IMR-90 (cell line): ENCODE measurements around the gene DYNLRB1. TPM values are rescaled to one million over a fixed set of nuclear protein-coding genes. Genes with fewer than 3 reads are reported as not detected.

Experiments used
- ATAC-seq: fragments of 200-7000 bp; cut with Tn5 transposase; 2 replicates; pipeline ENCODE4 v1.9.1; 2020; ENCODE audit warnings: low read depth, mild to moderate bottlenecking, moderate library complexity
- BruUV-seq: library from RNA; stranded (reverse); fragments of 400-500 nt; replicated peaks from 2 replicates; lab custom pipeline; 2021; lab: Mats Ljungman, UMichigan
- CTCF ChIA-PET: fragments of 300-600 bp; formaldehyde crosslinking; extraction: SDS; loops from one replicate; lab custom pipeline; 2021; ENCODE audit warnings: antibody characterized with exemption; lab: Yijun Ruan, JAX
- POLR2A ChIA-PET: fragments of 300-600 bp; sonication (Branson Sonifier 250); formaldehyde crosslinking; loops from one replicate; lab custom pipeline; 2022; ENCODE audit warnings: antibody characterized with exemption; ENCODE audit not compliant: unreplicated experiment; lab: Charles Lee
- DNase-seq: peaks from one replicate; pipeline ENCODE4 v3.0.0; 2013
- H2AFZ ChIP-seq: replicated peaks from 2 replicates; pipeline ENCODE3; 2013; ENCODE audit warnings: low read length, mild to moderate bottlenecking; ENCODE audit not compliant: poor library complexity
- H2AK5ac ChIP-seq: 2 replicates; pipeline ENCODE4 v1.6.1; 2013; ENCODE audit warnings: low read depth, low read length, inconsistent platforms
- H2AK9ac ChIP-seq: replicated peaks from 2 replicates; pipeline ENCODE3; 2013; ENCODE audit warnings: mild to moderate bottlenecking, low read depth, low read length, moderate library complexity; ENCODE audit not compliant: poor library complexity
- H2BK120ac ChIP-seq: 2 replicates; pipeline ENCODE4 v1.6.1; 2013; ENCODE audit warnings: low read depth, low read length, inconsistent platforms
- H2BK15ac ChIP-seq: 3 replicates; pipeline ENCODE4 v1.6.1; 2013; ENCODE audit warnings: low read depth, low read length, inconsistent platforms
- H2BK20ac ChIP-seq: 2 replicates; pipeline ENCODE4 v1.6.1; 2013; ENCODE audit warnings: low read depth, mild to moderate bottlenecking, inconsistent platforms, low read length, moderate library complexity
- H2BK5ac ChIP-seq: 2 replicates; pipeline ENCODE4 v1.6.1; 2013; ENCODE audit warnings: mild to moderate bottlenecking, low read depth, low read length, inconsistent platforms; ENCODE audit not compliant: poor library complexity, severe bottlenecking
- H3K14ac ChIP-seq: replicated peaks from 2 replicates; pipeline ENCODE4 v1.6.1; 2013; ENCODE audit warnings: low read depth, low read length, inconsistent platforms
- H3K18ac ChIP-seq: 2 replicates; pipeline ENCODE4 v1.6.1; 2013; ENCODE audit warnings: low read depth, low read length, control low read depth
- H3K23ac ChIP-seq: 2 replicates; pipeline ENCODE4 v1.6.1; 2013; ENCODE audit warnings: low read depth, low read length, inconsistent platforms
- H3K27ac ChIP-seq: 2 replicates; pipeline ENCODE4 v1.5.1; 2013; ENCODE audit warnings: mild to moderate bottlenecking, control low read depth, low read length; ENCODE audit not compliant: insufficient read depth
- H3K27me3 ChIP-seq: 2 replicates; pipeline ENCODE4 v1.6.1; 2013; ENCODE audit warnings: low read length; ENCODE audit not compliant: control insufficient read depth, insufficient read depth
- H3K36me3 ChIP-seq: 2 replicates; pipeline ENCODE4 v1.6.1; 2013; ENCODE audit warnings: low read length, mixed read lengths; ENCODE audit not compliant: control insufficient read depth, insufficient read depth
- H3K4ac ChIP-seq: 2 replicates; pipeline ENCODE4 v1.6.1; 2013; ENCODE audit warnings: low read depth, low read length, inconsistent platforms
- H3K4me1 ChIP-seq: 2 replicates; pipeline ENCODE4 v1.6.1; 2013; ENCODE audit warnings: low read length, mixed read lengths; ENCODE audit not compliant: control insufficient read depth, insufficient read depth
- H3K4me2 ChIP-seq: 2 replicates; pipeline ENCODE4 v1.6.1; 2013; ENCODE audit warnings: low read depth, mild to moderate bottlenecking, control low read depth, low read length, moderate library complexity
- H3K4me3 ChIP-seq: 2 replicates; pipeline ENCODE4 v1.5.1; 2013; ENCODE audit warnings: low read depth, mild to moderate bottlenecking, control low read depth, low read length, moderate library complexity; ENCODE audit not compliant: insufficient read depth
- H3K56ac ChIP-seq: 2 replicates; pipeline ENCODE4 v1.6.1; 2013; ENCODE audit warnings: low read length, inconsistent platforms; ENCODE audit not compliant: insufficient read depth; ENCODE audit errors: extremely low read depth
- H3K79me1 ChIP-seq, 2 experiments: 2 replicates each; pipeline ENCODE4 v1.6.1; 2013; ENCODE audit warnings: low read length in 2 of 2, inconsistent platforms in 1 of 2, low read depth in 1 of 2
- H3K9ac ChIP-seq: 2 replicates; pipeline ENCODE4 v1.6.1; 2013; ENCODE audit warnings: low read depth, low read length, control low read depth
- H3K9me1 ChIP-seq: 2 replicates; pipeline ENCODE4 v1.6.1; 2013; ENCODE audit warnings: low read length, inconsistent platforms; ENCODE audit not compliant: insufficient read depth
- H3K9me3 ChIP-seq: 2 replicates; pipeline ENCODE4 v1.6.1; 2013; ENCODE audit warnings: low read length; ENCODE audit not compliant: control insufficient read depth, insufficient read depth
- H4K20me1 ChIP-seq: 2 replicates; pipeline ENCODE4 v1.6.1; 2013; ENCODE audit warnings: low read length, inconsistent platforms; ENCODE audit not compliant: insufficient read depth
- H4K5ac ChIP-seq: 2 replicates; pipeline ENCODE4 v1.6.1; 2013; ENCODE audit warnings: mild to moderate bottlenecking, low read depth, low read length, control low read depth
- H4K8ac ChIP-seq, 2 experiments: 2 replicates each; pipeline ENCODE4 v1.6.1; 2013; ENCODE audit warnings: low read depth in 2 of 2, low read length in 2 of 2, control low read depth in 1 of 2, inconsistent platforms in 1 of 2
- H4K91ac ChIP-seq: 2 replicates; pipeline ENCODE4 v1.6.1; 2013; ENCODE audit warnings: low read depth, low read length, inconsistent platforms; ENCODE audit not compliant: insufficient read depth
- BHLHE40 ChIP-seq: fragments of 150-350 bp; IDR thresholded peaks from 2 replicates; pipeline ENCODE4 v1.6.1; 2016; ENCODE audit warnings: mild to moderate bottlenecking, low read depth, low read length
- CEBPB ChIP-seq: IDR thresholded peaks from 2 replicates; pipeline ENCODE4 v1.6.1; 2012; ENCODE audit warnings: low read depth, low read length, improper control_type of control experiment
- CHD1 ChIP-seq: IDR thresholded peaks from 2 replicates; pipeline ENCODE4 v1.6.1; 2012; ENCODE audit warnings: low read depth, low read length, improper control_type of control experiment
- FOS ChIP-seq: fragments of 150-350 bp; IDR thresholded peaks from 2 replicates; pipeline ENCODE4 v1.6.1; 2016; ENCODE audit warnings: low read depth, low read length
- MAFK ChIP-seq: IDR thresholded peaks from 2 replicates; pipeline ENCODE4 v1.6.1; 2012; ENCODE audit warnings: low read depth, low read length, improper control_type of control experiment
- MXI1 ChIP-seq: IDR thresholded peaks from 2 replicates; pipeline ENCODE4 v1.6.1; 2012; ENCODE audit warnings: low read depth, mild to moderate bottlenecking, low read length, moderate library complexity, borderline replicate concordance
- NFE2L2 ChIP-seq: fragments of 150-350 bp; IDR thresholded peaks from 2 replicates; pipeline ENCODE4 v1.6.1; 2016; ENCODE audit warnings: low read depth, mild to moderate bottlenecking, low read length
- POLR2A ChIP-seq: IDR thresholded peaks from 2 replicates; pipeline ENCODE4 v1.6.1; 2012; ENCODE audit warnings: mild to moderate bottlenecking, low read depth, low read length
- RAD21 ChIP-seq: IDR thresholded peaks from 2 replicates; pipeline ENCODE4 v1.6.1; 2012; ENCODE audit warnings: low read length, improper control_type of control experiment
- RCOR1 ChIP-seq: IDR thresholded peaks from 2 replicates; pipeline ENCODE4 v1.6.1; 2012; ENCODE audit warnings: mild to moderate bottlenecking, low read length, improper control_type of control experiment; ENCODE audit not compliant: insufficient replicate concordance
- RFX5 ChIP-seq: IDR thresholded peaks from 2 replicates; pipeline ENCODE4 v1.8.0; 2012; ENCODE audit warnings: low read depth, mild to moderate bottlenecking, low read length, moderate library complexity
- SMC3 ChIP-seq: fragments of 150-350 bp; IDR thresholded peaks from 2 replicates; pipeline ENCODE4 v1.6.1; 2016; ENCODE audit warnings: low read depth, mild to moderate bottlenecking, antibody characterized with exemption, low read length, moderate library complexity
- USF2 ChIP-seq: fragments of 150-350 bp; IDR thresholded peaks from 2 replicates; pipeline ENCODE4 v1.6.1; 2017; ENCODE audit warnings: mild to moderate bottlenecking, antibody characterized with exemption, low read length, low read depth
- WGBS, 2 experiments: methylation state at CpG; one replicate each; pipeline versions ENCODE4 v1.1.5 to v1.1.7; 2013; ENCODE audit warnings: missing lambda C conversion rate in 2 of 2; ENCODE audit not compliant: insufficient read length in 1 of 2; ENCODE audit errors: extremely low coverage in 2 of 2; 5-methylcytosine and 5-hydroxymethylcytosine counted together
- dilution Hi-C: fragments of 300-500 bp; cut with HindIII; formaldehyde crosslinking; loops from one replicate; pipeline ENCODE4 v1.14.3; 2018; ENCODE audit warnings: low sequenced_read_pairs; ENCODE audit not compliant: unreplicated experiment
- in situ Hi-C: fragments of 300-500 bp; cut with MboI; formaldehyde crosslinking; loops from 3 replicates; pipeline ENCODE4 v1.14.3; 2019; ENCODE audit warnings: low sequenced_read_pairs, inconsistent platforms, mixed read lengths
- intact Hi-C: fragments of 100-400 bp; cut with micrococcal nuclease; formaldehyde crosslinking; loops from 2 replicates; pipeline ENCODE4 v1.10.0; 2022
- polyA plus RNA-seq, 3 experiments: library from polyadenylated mRNA; depleted of rRNA; stranded (reverse); fragments of >200 nt; gene quantifications; 2 replicates each; pipeline ENCODE4 v1.2.3, GENCODE V29; 2012; ENCODE audit warnings: low replicate concordance in 1 of 3
- total RNA-seq: library from RNA; depleted of rRNA; stranded (reverse); fragments of >200 nt; gene quantifications from 2 replicates; pipeline ENCODE4 v1.2.3, GENCODE V29; 2012
- TF ChIP-seq, protein P1 (sequence below): conservative IDR thresholded peaks from 2 replicates; pipeline ENCODE4 v1.5.1; 2012; ENCODE audit warnings: mild to moderate bottlenecking, low read depth, low read length, improper control_type of control experiment
- TF ChIP-seq, protein P2 (sequence below): fragments of 150-350 bp; IDR thresholded peaks from 2 replicates; pipeline ENCODE4 v1.6.1; 2016; ENCODE audit warnings: low read depth, mild to moderate bottlenecking, low read length, moderate library complexity, borderline replicate concordance

Gene DYNLRB1
- total and polyA plus RNA-seq, 2 of the 4 experiments (the other 2 are of a cell fraction): 82.4 to 380 TPM

GRCh38 chr20:34571753-34572152, 55.5 kb downstream of the DYNLRB1 start:
- Histone ChIP-seq H2AK9ac (no peak overlapping the region), H3K9ac (no peak overlapping the region), H3K9me3 (no peaks in the 10 kb centered on the region), H3K4me3 (no peak overlapping the region), H3K27me3 (no peaks in the 10 kb centered on the region), H3K4me2 (no peak overlapping the region), H2BK20ac (no peak overlapping the region), H3K27ac (no peak overlapping the region), H3K4ac (peak overlapping the region; percentile 33; the same call in 1 of the 2 replicates), H3K14ac (no peak overlapping the region), H2BK120ac (no peak overlapping the region), H3K23ac (no peak overlapping the region), H4K20me1 (no peaks in the 10 kb centered on the region), H4K91ac (no peak overlapping the region), H3K79me1 (no peaks in the 10 kb centered on the region), H2BK5ac (no peak overlapping the region), H3K18ac (no peak overlapping the region), H3K9me1 (peaks cover 18% of the 10 kb centered on the region), H3K4me1 (peaks cover 3% of the 10 kb centered on the region), H3K56ac (no peak overlapping the region), H4K8ac (no peak overlapping the region), H4K5ac (no peak overlapping the region), H2BK15ac (no peak overlapping the region), H2AK5ac (peak overlapping the region; percentile 59; the same call in 1 of the 2 replicates), H3K36me3 (0 out of 2 replicates have a peak, but pooled peaks cover 1% of the 10 kb centered on the region), H2AFZ (no peak overlapping the region)
- CTCF ChIA-PET: no interaction called here
- DNase-seq: no peak
- intact Hi-C loops (loop anchor here (10.0 kb wide), 1 partner anchor 393 kb away; no protein-coding TSS in a partner anchor), in situ Hi-C loops (no loop called here), dilution Hi-C loops (no loop called here)
- no peak for TF ChIP-seq MAFK
- TF ChIP-seq CHD1: no peak
- TF ChIP-seq CEBPB: no peak
- no peak for TF ChIP-seq MXI1
- no peak for TF ChIP-seq SMC3
- no peak for TF ChIP-seq RFX5
- no peak for TF ChIP-seq POLR2A
- TF ChIP-seq, protein P1, sequence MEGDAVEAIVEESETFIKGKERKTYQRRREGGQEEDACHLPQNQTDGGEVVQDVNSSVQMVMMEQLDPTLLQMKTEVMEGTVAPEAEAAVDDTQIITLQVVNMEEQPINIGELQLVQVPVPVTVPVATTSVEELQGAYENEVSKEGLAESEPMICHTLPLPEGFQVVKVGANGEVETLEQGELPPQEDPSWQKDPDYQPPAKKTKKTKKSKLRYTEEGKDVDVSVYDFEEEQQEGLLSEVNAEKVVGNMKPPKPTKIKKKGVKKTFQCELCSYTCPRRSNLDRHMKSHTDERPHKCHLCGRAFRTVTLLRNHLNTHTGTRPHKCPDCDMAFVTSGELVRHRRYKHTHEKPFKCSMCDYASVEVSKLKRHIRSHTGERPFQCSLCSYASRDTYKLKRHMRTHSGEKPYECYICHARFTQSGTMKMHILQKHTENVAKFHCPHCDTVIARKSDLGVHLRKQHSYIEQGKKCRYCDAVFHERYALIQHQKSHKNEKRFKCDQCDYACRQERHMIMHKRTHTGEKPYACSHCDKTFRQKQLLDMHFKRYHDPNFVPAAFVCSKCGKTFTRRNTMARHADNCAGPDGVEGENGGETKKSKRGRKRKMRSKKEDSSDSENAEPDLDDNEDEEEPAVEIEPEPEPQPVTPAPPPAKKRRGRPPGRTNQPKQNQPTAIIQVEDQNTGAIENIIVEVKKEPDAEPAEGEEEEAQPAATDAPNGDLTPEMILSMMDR: no peak
- no peak for TF ChIP-seq FOS
- no peak for TF ChIP-seq BHLHE40
- TF ChIP-seq RCOR1: no peak
- TF ChIP-seq NFE2L2: no peak
- TF ChIP-seq USF2: no peak
- TF ChIP-seq, protein P2, sequence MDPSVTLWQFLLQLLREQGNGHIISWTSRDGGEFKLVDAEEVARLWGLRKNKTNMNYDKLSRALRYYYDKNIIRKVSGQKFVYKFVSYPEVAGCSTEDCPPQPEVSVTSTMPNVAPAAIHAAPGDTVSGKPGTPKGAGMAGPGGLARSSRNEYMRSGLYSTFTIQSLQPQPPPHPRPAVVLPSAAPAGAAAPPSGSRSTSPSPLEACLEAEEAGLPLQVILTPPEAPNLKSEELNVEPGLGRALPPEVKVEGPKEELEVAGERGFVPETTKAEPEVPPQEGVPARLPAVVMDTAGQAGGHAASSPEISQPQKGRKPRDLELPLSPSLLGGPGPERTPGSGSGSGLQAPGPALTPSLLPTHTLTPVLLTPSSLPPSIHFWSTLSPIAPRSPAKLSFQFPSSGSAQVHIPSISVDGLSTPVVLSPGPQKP: no peak
- no peak for TF ChIP-seq RAD21
- POLR2A ChIA-PET: no interaction called here
- 83% methylated on average over 1 of the region's 5 CpGs; no CpG with 5 or more reads in 1 of the 2 experiments for WGBS, 2 experiments
- BruUV-seq: no TSS peak
- no peak for ATAC-seq
